GM20431 (cell line): ENCODE data around the gene PRUNE1.

ENCODE experiments used
- in situ Hi-C: fragments of 300-500 bp; cut with MseI, MboI; formaldehyde crosslinking; loops from one replicate; pipeline ENCODE4 v1.15.0; 2020; ENCODE audit warnings: low sequenced_read_pairs; ENCODE audit not compliant: unreplicated experiment

The PRUNE1 gene

DNA sequence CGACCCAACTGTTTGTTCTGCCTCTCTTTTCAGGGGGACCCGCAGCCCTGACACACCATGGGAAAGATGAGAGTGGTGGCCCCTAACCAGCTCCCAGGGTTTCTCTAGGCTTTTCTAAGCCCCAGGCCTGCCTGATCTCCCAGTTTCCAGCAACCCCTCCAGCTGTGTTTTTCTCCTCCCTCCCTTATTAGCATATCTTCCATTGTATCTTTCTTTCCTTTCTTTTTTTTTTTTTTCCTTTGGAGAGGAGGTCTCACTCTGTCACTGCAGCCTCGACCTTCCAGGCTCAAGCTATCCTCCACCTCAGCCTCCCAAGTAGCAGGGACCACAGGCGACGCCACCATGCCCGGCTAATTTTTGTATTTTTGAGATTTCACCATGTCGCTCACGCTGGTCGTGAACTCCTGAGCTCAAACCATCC lies 31.8 kb upstream of the PRUNE1 start:
- in situ Hi-C loops, result no loop called here

- in situ Hi-C loops, result no loop called here
Measured at GRCh38 chr1:150976879-150977694, 31.2 kb upstream of the PRUNE1 start.

DNA sequence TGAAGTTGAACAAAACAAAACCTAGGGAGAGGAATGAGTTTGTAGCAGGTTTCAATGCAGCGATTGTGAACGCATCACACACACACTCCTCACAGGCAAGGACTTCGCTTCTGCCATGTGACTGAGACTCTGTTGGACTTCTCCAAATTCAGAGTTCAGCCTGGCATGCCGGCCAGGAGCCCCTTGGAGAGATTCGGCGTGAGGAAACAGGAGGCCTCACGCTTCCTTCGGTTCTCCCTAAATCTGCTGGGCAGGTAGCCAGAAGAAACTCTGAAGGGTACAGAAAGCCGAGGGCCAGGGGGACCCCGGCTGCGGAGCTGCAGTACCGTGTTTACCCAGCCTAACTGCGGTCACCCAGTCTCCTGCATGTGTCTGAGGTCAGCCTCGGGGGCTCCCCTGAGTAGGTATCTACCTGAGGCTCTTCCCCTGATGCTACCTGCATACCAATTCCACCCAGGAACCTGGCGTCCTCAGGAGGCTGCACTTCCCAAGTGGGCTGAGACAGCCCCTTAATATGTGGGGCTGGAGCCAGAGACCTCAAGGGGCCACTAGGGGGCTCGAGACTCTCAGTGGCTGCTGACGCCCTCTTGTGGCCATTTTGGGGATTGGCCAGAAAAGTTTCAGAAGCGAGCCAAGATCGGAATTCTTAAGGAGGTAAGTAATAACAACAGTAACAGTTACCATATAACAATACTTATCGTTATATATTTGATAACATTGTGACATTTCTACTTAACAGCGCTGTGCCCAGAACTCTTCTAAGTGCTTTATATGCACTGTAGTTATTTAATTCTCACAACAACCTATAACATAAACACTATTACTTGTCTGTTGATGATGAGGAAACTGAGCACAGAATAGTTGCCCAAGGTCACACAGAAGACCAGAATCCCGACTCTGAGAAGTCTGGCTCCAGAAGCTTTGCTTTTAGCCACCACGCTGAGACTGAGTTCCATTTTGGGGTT lies 28.9 kb upstream of the PRUNE1 start:
- in situ Hi-C loops, result no loop called here

DNA sequence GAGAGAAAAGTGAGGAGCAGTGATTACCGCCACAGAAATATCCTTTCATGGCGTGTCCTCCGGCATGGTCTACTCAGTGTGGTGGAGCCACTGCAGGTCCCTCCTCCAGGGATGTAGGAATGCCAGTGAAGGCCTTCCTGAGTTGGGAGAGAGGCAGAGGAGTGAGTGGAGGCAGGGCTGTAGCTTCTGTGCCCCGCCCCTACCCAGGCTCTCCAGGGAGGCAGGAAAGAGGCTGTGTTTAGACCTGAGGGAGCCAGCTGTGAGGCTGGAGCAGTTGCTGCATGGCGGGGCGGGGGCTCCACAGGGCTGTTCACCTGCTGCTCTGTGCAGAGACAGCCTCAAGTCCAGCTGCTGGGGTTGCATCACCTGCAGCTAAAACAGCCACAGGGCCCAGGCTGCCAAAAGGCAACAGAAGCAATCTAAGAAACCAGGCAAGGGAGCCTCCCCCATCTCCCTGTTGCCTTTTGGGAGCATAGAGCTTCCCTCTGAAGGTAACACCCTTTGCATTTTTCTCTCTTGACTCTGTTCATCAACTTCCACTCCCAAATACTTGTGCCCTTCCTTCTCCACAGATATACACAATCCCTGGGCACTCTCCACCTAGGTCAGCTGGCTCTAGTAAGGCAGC lies 27.0 kb upstream of the PRUNE1 start:
- in situ Hi-C loops, result no loop called here

DNA sequence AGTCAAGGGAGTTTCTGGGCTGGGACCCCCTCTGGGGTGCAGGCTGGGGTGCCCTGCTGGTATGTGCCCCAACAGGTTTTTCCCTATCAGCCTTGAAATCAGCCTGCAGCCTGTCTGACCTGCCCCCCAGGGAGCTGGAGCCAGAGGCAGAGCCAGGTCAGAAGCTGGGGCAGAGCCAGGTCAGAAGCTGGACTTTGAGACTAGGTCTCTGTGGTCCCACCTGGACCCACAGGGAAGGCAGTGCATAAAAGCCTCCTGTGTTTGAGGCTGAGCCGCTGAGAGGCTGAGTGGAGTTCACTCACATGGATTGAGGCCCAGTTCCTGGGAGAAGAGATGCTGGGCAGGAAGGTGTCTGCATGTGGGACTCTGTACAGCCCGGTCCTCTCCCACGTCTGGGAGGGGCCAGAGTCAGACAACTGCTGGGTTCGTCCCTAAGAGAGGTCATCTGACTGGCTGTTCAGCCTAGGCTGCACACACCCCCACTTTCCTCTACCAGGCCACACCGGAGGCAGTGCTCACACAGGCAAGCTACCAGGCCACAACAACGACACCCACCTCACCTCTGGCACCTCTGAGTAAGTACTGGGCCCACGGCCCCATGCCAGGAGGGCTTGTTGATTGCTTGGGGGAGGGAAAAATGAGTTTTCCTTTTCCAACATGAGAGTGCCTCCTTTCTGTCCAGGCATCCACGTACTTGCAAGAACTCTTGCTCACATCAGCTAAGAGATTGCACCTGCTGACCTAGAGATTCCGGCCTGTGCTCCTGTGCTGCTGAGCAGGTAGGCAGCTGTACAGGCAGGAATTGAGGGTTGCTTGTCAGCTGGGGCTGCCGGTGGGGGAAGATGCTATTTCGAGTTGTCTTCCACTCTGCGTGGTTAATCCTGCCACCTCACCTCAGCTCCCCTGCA lies 26.2 kb upstream of the PRUNE1 start, which contains the start of gene ANXA9:
Gene ANXA9, plus strand, starts transcription at position 488 of the 908 bp plus-strand sequence. CDS start 814 bp downstream, outside the sequence.
- in situ Hi-C loops, result no loop called here

DNA sequence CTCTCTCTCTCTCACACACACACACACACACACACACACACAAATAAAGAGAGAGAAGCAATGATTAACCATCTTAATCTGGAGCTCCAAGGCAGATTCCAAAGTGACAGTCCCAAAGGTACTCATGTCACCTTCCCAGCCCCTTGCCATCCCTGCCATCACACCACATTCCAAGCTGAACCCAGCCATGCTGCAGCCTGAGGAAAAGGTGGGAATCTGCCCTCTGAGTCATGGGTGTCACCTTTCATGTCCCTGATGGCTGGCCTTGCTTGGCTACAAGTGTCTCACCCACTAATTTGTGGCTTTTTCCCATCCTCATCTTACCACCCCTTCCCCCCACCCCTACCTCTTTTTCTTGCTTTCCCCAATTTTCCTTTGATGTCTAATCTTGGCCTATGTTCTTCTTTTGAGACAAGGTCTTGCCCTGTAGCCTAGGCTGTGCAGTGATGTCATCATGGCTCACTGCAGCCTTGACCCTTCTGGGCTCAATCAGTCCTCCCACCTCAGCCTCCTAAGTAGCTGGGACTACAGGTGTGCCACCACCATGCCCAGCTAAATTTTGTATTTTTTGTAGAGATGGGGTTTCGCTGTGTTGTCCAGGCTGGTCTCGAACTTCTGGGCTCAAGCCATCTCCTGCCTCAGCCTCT lies 22.9 kb upstream of the PRUNE1 start:
- in situ Hi-C loops, result no loop called here

DNA sequence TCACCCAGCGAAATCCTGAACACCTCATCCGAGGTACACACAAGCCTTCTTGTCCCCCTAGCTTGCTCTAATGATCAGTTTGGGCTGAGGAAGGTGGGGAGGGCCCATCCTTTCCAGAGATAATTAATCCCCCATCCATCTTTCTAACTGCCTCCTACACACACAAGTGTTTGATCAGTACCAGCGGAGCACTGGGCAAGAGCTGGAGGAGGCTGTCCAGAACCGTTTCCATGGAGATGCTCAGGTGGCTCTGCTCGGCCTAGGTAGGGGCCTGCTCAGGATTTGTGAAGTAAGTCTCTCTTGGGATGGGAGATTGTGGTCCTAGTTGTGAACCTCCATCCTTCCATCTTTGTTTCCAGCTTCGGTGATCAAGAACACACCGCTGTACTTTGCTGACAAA lies 20.3 kb upstream of the PRUNE1 start:
- in situ Hi-C loops, result no loop called here

GRCh38 chr1:150992626-150993025 lies 15.6 kb upstream of the PRUNE1 start:
- in situ Hi-C loops, result no loop called here

- in situ Hi-C loops, result no loop called here
Measured at GRCh38 chr1:150994248-150994647, 14.0 kb upstream of the PRUNE1 start.

DNA sequence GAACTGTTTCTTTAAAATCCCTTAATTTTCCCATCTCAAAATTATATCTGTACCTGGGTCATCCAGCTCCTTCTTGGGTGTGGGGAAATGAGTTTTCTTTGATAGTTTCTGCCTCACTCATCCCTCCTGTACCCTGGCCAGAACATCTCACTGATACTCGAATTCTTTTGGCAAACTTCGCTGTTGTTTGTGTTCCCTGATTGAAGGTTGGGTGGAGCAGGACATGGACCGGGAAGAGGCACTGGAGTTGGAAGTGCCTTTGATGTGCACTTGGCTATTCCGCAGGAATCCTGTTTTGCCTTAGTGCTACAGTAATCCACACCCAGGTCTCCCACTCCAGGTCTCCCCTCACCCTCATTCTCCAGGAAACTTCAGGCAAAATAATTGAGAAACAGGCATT lies 12.8 kb upstream of the PRUNE1 start:
- in situ Hi-C loops, result no loop called here

- in situ Hi-C loops, result no loop called here
Measured at GRCh38 chr1:150995896-150996295, 12.4 kb upstream of the PRUNE1 start.

- in situ Hi-C loops, result no loop called here
Measured at GRCh38 chr1:150997126-150997872, 10.9 kb upstream of the PRUNE1 start.

DNA sequence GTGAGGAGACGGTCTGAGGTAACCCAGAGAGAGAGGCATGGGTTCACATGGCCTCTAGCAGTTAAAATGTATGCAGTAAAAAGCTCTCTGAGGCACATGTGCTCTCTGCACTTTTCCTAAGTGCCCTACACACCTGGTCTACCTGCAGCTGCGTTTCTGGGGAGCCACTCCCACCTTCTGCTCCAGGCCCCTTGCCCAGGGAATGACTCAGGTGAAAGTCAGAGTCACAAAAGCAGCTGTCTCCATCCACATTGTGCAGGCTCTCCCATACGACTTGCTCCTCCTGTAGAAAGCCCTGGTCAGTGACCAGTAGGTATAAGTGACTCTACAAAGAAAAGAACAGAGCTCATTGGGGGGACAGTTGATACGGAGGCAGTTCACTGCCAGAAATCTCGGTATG lies 10.3 kb upstream of the PRUNE1 start:
- in situ Hi-C loops, result no loop called here

DNA sequence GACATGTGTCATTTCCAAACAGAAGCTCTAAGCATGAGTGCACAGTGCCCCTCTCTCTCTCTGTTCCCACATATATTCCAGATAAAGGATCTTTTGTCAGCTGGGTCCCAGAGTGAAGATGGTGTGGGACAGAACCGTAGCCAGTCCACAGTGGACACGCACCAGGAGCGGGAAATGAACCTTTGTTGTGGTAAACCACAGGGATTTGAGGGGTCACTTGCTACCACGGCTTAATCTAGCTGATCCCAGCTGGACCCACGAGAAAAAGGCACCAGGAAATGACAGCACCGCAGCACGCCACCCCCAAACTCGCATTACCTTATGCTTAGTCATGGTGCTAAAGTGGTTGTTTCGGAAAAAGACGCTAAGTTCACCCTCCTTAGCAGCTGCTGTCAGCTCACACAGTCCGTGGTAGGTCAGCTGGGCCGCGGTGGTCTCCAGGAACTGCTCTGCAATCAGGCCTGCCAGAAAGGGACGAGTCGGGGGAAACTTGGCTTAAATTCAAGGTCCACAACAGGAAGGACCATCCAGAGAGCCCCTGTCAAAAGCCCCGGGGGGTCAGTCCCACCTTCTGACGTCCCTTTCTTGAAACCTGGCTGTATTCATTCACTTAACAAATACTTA lies 9.1 kb upstream of the PRUNE1 start:
- in situ Hi-C loops, result no loop called here

DNA sequence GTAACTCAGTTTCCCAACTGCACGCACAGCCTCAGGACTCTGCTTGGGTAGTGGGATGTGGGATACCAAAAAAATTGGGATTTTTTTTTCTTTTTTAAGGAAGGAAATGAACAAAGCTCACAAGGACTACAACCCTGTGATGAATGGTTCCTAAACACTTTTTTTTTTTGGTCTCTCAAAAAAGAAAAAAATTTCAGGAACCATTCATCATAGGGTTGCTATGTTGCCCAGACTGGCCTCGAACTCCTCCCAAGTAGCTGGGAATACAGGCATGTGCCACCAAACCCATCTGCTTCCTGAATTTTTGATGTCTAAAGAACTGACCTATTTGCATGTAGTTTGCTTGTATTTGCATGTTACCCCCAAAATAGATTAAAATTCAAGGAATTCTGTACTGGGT lies 8.3 kb upstream of the PRUNE1 start:
- in situ Hi-C loops, result no loop called here

DNA sequence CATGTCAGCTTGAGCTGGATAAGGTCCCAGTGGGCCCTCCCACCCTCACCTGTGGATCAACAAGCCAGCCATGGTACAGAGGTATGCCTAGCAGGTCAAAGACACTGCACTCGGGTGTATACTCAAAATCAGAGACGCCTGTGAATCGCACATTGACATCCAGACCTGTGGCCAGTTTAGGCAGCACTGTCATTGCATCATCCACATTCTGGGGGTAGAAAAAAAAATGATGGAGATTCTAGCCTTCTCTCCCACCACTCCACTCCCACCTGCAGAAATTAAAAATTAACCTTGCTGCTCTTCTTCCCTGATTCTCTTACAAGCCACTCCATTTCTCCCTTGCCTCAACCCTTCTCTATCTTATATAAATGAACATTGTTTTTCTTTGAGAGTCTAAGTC lies 7.8 kb upstream of the PRUNE1 start:
- in situ Hi-C loops, result no loop called here

DNA sequence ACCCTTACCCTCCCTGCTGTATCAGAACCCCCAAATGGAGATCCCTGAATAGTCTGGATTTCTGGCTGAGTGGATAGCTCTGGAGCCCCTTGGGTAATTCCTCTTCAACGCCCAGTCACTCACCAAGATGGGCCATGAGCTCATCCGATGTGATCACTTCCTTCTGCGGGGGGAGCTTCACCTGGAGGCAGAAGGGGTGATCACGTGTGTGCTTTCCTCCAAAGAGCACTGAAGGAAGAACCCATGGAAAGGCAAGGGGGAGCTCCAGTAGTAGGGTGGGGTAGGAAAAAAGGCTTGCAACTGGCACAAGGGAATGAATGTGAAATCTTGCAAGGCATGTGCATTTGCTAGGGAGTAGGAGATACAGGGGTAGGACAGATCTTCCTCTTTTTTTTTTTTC lies 6.6 kb upstream of the PRUNE1 start:
- in situ Hi-C loops, result no loop called here

DNA sequence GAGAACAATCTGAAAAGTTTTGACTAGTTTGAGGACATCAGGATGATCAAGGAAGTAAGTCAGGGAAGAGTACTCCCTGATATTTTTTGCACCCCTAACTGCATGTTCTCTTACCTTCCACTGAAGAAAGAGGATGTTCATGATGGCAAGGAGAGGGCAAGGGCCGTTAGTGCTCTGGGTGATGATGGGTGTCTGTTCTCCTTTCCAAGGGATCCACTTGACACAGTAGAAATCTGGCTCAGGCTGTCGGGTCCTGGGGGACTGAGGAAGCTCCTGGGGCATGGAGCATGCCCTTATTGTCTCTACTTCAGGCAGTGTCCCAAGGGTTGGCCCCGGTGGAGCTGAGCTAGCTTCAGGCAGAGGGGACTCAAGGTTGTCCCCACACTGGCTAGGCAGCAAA lies 6.2 kb upstream of the PRUNE1 start:
- in situ Hi-C loops, result no loop called here
